ENCODE data around the gene ECT2.
"Not testable (repeated sequence)": the region's sequence is repeated elsewhere in the genome, so short reads cannot be mapped to it uniquely, and the experiment has no call there.

ECT2 gene

DNA sequence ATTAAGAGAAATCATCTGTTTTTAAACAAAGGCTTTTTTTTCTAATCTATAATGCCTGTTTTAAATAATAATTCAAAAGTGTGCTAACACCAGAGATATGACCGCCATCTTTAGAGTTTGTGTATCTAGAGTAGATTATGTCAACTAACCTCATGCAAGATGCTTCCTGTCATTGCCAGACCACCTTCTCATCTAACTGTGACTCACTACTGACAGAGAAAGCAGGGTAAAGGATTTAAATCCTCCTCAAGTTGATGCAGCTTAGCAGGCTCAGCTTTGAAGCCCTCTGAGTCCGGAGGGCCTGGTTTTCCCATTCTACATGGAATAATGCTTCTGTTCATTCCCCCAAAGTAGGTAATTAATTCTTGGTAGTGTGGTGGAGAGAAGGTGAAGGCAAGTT, 108.5 kb downstream of the ECT2 start:
- no peak for DNase-seq (ENCODE audit: low spot score)

DNA sequence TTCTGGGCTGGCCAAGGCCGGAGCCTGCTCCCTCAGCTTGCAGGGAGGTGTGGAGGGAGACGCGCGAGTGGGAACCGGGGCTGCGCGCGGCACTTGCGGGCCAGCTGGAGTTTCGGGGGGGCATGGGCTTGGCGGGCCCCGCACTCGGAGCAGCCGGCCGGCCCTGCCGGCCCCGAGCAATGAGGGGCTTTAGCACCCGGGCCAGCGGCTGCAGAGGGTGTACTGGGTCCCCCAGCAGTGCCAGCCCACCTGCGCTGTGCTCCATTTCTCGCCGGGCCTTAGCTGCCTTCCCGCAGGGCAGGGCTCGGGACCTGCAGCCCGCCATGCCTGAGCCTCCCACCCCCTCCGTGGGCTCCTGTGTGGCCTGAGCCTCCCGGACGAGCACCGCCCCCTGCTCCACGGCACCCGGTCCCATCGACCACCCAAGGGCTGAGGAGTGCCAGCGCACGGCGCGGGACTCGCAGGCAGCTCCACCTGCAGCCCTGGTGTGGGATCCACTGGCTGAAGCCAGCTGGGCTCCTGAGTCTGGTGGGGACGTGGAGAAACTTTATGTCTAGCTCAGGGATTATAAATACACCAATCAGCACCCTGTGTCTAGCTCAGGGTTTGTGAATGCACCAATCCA, 116.3 kb downstream of the ECT2 start:
- DNase-seq (ENCODE audit: low spot score), result not testable (repeated sequence)

DNA sequence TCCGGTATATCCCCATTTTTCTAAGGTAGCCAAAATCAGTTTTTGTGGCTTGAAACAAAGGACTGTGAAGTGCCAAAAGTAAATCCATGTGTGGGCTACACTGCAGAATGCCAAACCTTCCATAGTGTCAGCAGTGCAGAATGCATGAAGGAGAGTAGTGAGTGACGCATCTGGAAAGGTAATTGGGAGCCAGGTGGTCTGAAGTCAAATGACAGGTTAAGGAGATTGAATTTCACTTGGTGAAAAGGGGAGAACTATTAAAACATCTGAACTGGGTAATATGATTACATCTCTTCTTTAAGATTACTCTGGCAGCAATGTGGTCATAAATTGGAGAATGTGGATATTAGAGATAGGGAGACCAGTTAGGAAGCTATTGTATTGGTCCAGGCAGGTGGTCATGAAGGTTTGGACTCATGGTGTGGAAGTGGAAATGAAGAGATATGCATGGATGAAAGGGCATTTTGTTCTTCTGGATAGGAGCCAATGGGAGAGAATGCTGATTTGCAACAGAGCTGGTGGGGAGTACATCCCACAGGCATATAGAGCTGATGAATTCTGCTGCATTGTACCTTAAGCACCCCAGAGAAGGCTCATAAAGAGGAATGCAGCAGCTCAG, 118.2 kb downstream of the ECT2 start:
- DNase-seq (ENCODE audit: low spot score), result no peak

DNA sequence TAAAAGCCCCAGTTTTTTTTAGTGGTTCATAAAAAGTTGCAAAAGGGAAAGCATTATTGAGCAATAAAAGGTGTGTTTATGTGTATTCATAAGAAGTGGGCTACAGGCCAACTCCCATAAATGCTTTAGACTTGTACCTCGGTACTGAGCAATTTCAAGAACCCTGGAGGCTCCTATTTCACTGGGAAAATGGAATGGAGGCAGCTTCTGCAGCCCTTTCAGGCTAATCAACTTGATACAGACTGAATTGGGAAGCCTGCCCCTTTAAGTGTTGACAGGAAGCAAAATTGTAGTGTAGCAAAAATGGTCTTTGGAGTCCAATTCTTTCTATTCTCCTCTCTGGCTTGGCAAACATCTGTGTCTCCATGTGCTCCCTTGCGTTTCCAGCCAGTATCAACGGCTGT, 118.8 kb downstream of the ECT2 start:
- no peak for DNase-seq (ENCODE audit: low spot score)

DNA sequence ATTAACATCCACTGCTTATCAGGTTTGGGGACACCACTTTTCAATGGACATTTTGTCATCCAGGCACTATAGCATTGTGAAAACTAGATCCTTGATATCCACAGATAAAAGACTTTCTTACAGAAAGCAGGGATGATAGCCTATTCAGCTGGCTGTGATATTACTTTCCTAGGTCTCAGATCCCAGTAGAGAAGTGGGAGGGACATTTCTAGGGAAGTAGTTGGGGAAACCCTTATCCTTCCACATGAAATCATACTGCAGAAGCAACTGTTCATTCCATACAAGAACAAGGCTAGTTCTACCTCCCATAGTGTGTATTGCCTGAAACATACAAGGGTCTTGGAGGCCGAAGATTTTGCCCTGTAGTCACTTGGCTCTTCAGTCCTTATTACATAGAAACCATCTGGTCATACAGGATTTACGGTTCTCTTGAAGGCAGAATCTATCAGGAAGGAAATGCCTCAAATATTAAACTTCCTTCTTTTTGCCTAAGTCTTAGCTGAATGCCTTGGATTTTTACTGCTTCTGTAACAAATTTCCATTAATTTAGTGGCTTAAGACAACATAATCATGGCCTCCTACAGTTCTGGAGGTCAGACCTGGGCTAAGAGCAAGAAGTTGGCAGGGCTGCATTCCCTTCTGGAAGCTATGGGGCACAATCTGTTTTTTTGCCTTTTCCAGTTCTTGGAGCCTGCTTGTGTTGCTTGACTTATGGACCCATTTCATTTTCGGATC, 119.4 kb downstream of the ECT2 start:
- DNase-seq (ENCODE audit: low spot score), result no peak
